ENCODE data around the gene TET2. TPM values are rescaled to one million over a fixed set of nuclear protein-coding genes. Genes with fewer than 3 reads are reported as not detected.
A peak's percentile ranks its signal among the peaks of the same experiment; 100 is the strongest.

The TET2 gene
- total and polyA plus RNA-seq, 2 of the 4 experiments (the other 2 are of a cell fraction), result 5.6 to 25.3 TPM

DNA sequence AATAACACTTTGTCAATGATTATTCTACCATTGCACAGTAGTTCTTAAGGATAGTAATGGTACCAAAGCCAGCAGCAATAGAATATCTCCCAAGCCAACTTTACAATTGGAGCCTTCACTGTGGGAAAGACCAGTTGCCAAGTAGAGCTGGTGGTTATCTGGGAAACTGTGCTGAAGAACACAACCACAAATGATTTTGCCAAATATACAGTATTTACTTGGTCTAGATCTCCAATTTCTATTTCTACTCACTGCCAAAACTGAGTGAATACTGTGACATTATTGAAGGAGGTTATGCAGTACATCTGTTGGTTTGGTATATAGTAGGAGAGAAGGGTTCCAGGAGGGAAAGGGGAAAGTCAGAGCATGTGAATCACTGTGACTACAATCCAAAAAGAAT, 3.8 kb downstream of the TET2 start:
- H2BK20ac ChIP-seq (ENCODE audit: low read depth, low read length), result no peak overlapping the region
- H3K36me3 ChIP-seq (ENCODE audit: control insufficient read depth, insufficient read depth, low read length), result no peaks in the 10 kb centered on the region
- no peak overlapping the region for H3K56ac ChIP-seq (ENCODE audit: extremely low read depth, insufficient read depth, low read length)
- no peak overlapping the region for H3K4me3 ChIP-seq (ENCODE audit: insufficient read depth, low read depth, low read length)
- CTCF ChIA-PET, result interaction anchor here (0.6 kb wide), 1 partner anchor 116 kb away, joined by 3 read pairs; no protein-coding TSS in a partner anchor
- no peak overlapping the region for H3K27ac ChIP-seq (ENCODE audit: insufficient read depth, low read length)
- in situ Hi-C loops (cut with MboI; ENCODE audit: low sequenced_read_pairs), result no loop called here
- H4K5ac ChIP-seq (ENCODE audit: low read depth, low read length), result no peak overlapping the region
- no peak overlapping the region for H3K9ac ChIP-seq (ENCODE audit: low read depth, low read length)
- ATAC-seq (ENCODE audit: low read depth) (no peak), DNase-seq (peak; percentile 28)
- BruUV-seq (replicated peaks), result no TSS peak
- no peak overlapping the region; the same call in 1 of the 2 replicates for H3K4me2 ChIP-seq (ENCODE audit: low read depth, low read length)
- dilution Hi-C loops (cut with HindIII; ENCODE audit: low sequenced_read_pairs, unreplicated experiment), result no loop called here
- H3K4me1 ChIP-seq (ENCODE audit: control insufficient read depth, insufficient read depth, low read length), result peaks cover 6% of the 10 kb centered on the region
- no peak overlapping the region for H3K14ac ChIP-seq (replicated peaks; ENCODE audit: low read depth, low read length)
- H3K23ac ChIP-seq (ENCODE audit: low read depth, low read length), result no peak overlapping the region
- H3K4ac ChIP-seq (ENCODE audit: low read depth, low read length), result no peak overlapping the region
- H2BK15ac ChIP-seq (ENCODE audit: low read depth, low read length), result no peak overlapping the region
- TF ChIP-seq SMC3 (IDR thresholded peaks at IDR 0.05; ENCODE audit: low read depth, low read length), result no peak
- H2BK5ac ChIP-seq (ENCODE audit: low read depth, low read length, poor library complexity, severe bottlenecking), result no peak overlapping the region
- intact Hi-C loops (cut with micrococcal nuclease), result no loop called here
- no peak overlapping the region for H2AK9ac ChIP-seq (replicated peaks; ENCODE audit: low read depth, low read length, poor library complexity)
- no peaks in the 10 kb centered on the region for H3K27me3 ChIP-seq (ENCODE audit: control insufficient read depth, insufficient read depth, low read length)
- H4K91ac ChIP-seq (ENCODE audit: insufficient read depth, low read depth, low read length), result no peak overlapping the region
- H3K9me1 ChIP-seq (ENCODE audit: insufficient read depth, low read length), result peaks cover 2% of the 10 kb centered on the region; the same call in 1 of the 2 replicates
- H4K20me1 ChIP-seq (ENCODE audit: insufficient read depth, low read length), result peaks cover 27% of the 10 kb centered on the region; the same call in 1 of the 2 replicates
- H2AK5ac ChIP-seq (ENCODE audit: low read depth, low read length), result no peak overlapping the region
- no peak overlapping the region for H2AFZ ChIP-seq (replicated peaks; ENCODE audit: low read length, poor library complexity)
- POLR2A ChIA-PET (ENCODE audit: unreplicated experiment), result no interaction called here
- H2BK120ac ChIP-seq (ENCODE audit: low read depth, low read length), result no peak overlapping the region
- H3K18ac ChIP-seq (ENCODE audit: low read depth, low read length), result no peak overlapping the region
- H3K9me3 ChIP-seq (ENCODE audit: control insufficient read depth, insufficient read depth, low read length), result no peaks in the 10 kb centered on the region
- no peak overlapping the region for H4K8ac ChIP-seq (ENCODE audit: low read depth in 2 of 2, low read length in 2 of 2)
- peaks cover 6 to 50% of the 10 kb centered on the region in 2 experiments for H3K79me1 ChIP-seq (ENCODE audit: low read depth in 1 of 2, low read length in 2 of 2)
